Forelimb muscle (tissue), 1 donor: ENCODE measurements around the gene B3GAT2. TPM values are rescaled to one million over a fixed set of nuclear protein-coding genes. Genes with fewer than 3 reads are reported as not detected.

Source experiments
- DNase-seq: peaks from one replicate; pipeline ENCODE4 v3.0.0-alpha.2; 2013; ENCODE audit warnings: low read depth
- polyA plus RNA-seq: library from polyadenylated mRNA; unstranded; fragments of 120-200 nt; gene quantifications from one replicate; pipeline ENCODE4 v1.2.1, GENCODE V29; 2013; ENCODE audit not compliant: insufficient read length

Gene B3GAT2
- polyA plus RNA-seq, 1 donor: 1.3 TPM

- DNase-seq: no peak
These were observed 56.8 kb downstream of the B3GAT2 start for GRCh38 chr6:70900047-70900446.

GRCh38 chr6:70894001-70894400 lies 62.9 kb downstream of the B3GAT2 start:
- no peak for DNase-seq

DNA sequence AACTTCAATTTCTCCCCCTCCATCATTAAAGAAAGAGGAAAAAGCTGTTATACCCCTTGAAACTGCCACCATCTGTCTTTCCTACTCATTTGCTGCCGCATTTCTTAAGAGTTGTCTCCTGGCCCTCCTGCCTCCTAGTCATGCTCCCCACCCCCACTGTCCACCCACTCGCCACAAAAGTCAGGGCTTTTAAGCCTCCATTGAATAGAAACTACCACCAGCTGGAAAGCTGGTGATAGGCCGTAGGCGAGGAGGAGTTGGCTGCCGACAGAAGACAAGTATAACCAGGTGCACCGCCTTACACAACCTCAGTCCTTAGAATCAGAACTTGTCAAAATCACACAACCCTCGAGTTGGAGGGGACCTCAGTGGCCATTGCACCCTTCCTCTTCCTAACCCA lies 67.6 kb downstream of the B3GAT2 start:
- no peak for DNase-seq

DNA sequence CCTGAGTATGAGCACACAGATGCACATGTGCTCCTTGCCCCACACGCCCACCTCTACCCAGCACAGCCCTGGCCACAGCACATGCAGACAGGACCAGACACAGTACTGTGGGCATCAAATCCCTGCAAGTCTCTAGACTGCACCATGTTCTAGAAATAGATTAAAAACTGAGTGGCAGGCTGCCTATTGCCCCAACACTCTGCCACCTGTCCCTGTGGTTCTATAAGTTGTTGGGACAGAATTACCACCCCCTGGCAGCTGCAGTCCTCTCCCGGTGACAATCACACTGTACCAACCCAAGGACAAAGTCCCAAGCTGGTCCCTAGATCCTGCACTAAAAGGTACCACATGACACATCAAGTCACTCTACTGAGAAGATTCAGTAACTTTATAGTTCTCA lies 70.2 kb downstream of the B3GAT2 start:
- DNase-seq: no peak

DNA sequence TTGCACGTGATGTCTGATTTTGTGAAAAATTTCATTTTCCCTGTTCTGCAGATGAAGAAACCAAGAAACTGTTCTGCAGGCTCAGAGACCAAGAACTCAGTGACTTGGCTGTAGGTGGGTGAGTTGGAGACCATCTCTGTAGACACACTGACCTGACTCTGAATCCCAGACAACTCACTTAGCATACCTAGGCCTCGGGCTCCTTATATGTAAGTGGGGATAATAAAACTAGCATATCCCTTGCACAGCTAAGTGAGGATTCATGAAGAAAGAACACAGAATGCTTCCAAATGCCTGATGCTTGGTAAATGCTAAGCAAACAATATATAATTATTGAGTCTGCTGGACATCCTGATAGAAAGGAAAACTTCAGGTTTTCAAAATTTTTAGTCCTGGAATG lies 70.8 kb downstream of the B3GAT2 start:
- no peak for DNase-seq

- DNase-seq: no peak
These were observed 72.5 kb downstream of the B3GAT2 start for GRCh38 chr6:70884074-70884983.

- DNase-seq: no peak
These were observed 77.4 kb downstream of the B3GAT2 start for GRCh38 chr6:70879496-70879895.

- no peak for DNase-seq
These were observed 82.5 kb downstream of the B3GAT2 start for GRCh38 chr6:70874181-70874913.

- DNase-seq: no peak
These were observed 84.4 kb downstream of the B3GAT2 start for GRCh38 chr6:70872469-70872868.

DNA sequence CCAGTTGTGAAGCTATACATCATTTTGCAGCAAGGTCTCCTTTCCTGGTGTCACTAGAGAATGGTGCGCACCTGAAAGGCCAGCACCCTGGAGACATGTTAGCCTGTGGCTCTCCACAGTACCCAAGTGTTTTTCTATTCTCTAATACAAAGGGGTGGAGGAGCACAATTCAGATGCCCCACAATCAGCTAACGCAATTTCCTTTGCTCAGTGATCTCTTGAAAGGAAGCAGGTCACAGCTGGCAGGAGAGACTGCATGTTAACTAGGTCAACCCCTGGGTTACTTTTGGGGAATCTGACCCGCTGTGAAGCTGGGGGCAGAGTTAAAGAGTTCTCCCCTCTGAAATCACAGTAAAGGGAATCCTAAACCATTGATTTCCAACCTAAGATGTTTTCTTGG lies 92.5 kb downstream of the B3GAT2 start:
- DNase-seq: no peak

DNA sequence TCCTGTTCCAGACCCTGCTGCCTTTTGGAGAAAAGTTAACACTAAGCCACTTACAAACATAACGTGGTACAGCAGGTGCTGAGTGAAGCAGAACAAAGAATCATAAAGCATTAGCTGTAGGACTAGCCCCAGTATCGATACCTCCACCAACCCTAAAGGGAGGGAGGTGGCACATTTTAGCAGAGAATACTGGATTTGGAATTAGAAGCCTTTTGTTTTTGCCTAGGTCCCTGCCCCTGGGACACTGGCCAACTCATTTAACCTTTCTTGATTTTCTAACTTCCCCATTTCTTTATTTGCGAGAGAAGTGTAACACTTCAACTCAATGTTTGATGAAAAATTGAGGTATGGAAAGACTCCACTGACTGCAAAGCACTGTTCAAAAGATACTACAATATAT lies 93.5 kb downstream of the B3GAT2 start:
- no peak for DNase-seq

GRCh38 chr6:70860920-70861319 lies 95.9 kb downstream of the B3GAT2 start:
- DNase-seq: no peak

GRCh38 chr6:70860045-70860444 lies 96.8 kb downstream of the B3GAT2 start:
- no peak for DNase-seq

- no peak for DNase-seq
These were observed 99.3 kb downstream of the B3GAT2 start for GRCh38 chr6:70857387-70858077.

GRCh38 chr6:70852667-70853246 lies 104.1 kb downstream of the B3GAT2 start:
- no peak for DNase-seq

GRCh38 chr6:70849348-70850069 lies 107.4 kb downstream of the B3GAT2 start:
- DNase-seq: no peak

GRCh38 chr6:70847106-70848084 lies 109.5 kb downstream of the B3GAT2 start:
- DNase-seq: no peak

- DNase-seq: no peak
These were observed 110.5 kb downstream of the B3GAT2 start for GRCh38 chr6:70846207-70846835.

DNA sequence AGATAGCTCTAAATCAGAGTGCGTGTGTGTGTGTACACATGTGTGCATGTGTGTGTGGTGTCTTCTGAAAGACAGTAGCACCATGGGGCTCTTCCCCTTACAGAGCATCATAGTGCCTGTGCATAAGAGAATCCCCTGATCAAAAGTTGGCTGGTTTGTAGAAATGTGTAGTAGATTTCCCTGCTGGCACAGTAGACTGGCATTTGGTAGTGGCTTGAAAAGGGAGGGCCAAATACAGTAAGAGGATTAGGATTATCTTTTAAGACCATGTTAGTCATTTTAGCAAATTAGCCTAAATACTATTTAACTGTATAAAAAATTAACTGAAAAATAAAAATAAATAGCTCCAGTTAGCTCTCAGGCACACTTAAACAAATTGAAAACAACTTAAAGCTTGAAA lies 112.6 kb downstream of the B3GAT2 start:
- DNase-seq: no peak
